HepG2 (cell line): ENCODE results near the gene PSMA4. TPM values are rescaled to one million over a fixed set of nuclear protein-coding genes. Genes with fewer than 3 reads are reported as not detected.

Source experiments
- AGO2 ChIP-seq: fragments of 200-400 bp; formaldehyde crosslinking; optimal IDR thresholded peaks from 2 replicates; pipeline ENCODE3; 2017; ENCODE audit warnings: mild to moderate bottlenecking, low read depth, low read length, moderate library complexity
- ASH2L ChIP-seq: fragments of 300-600, 200-600 bp; sonication (generic); IDR thresholded peaks from 2 replicates; pipeline ENCODE4 v1.7.0; 2017; ENCODE audit warnings: low read depth, mild to moderate bottlenecking, moderate library complexity, mixed read lengths, low read length; ENCODE audit not compliant: insufficient read length
- FOXJ3 ChIP-seq: sonication (generic); formaldehyde crosslinking; IDR thresholded peaks from 2 replicates; pipeline ENCODE4 v1.4.0; 2020; ENCODE audit warnings: missing genetic modification reagents, mild to moderate bottlenecking, borderline replicate concordance
- FOXP4 ChIP-seq: sonication (generic); formaldehyde crosslinking; IDR thresholded peaks from 2 replicates; pipeline ENCODE4 v1.4.0; 2020; ENCODE audit warnings: missing genetic modification reagents
- GATAD2A ChIP-seq: IDR thresholded peaks from 2 replicates; pipeline ENCODE4 v1.6.1; 2016
- GLI4 ChIP-seq: sonication (generic); formaldehyde crosslinking; IDR thresholded peaks from 2 replicates; pipeline ENCODE4 v1.5.1; 2020; ENCODE audit warnings: missing genetic modification reagents, mild to moderate bottlenecking, moderate library complexity, borderline replicate concordance
- HNF1A ChIP-seq, 2 experiments: sonication (generic) in 1 of 2; formaldehyde crosslinking in 1 of 2; IDR thresholded peaks; 2 replicates each; pipeline versions ENCODE4 v1.4.0 to v1.6.1; 2016 to 2020; ENCODE audit warnings: borderline replicate concordance in 1 of 2, low read depth in 1 of 2, mild to moderate bottlenecking in 1 of 2, missing genetic modification reagents in 1 of 2
- JUNB ChIP-seq: sonication (generic); formaldehyde crosslinking; IDR thresholded peaks from 2 replicates; pipeline ENCODE4 v1.8.0; 2022; ENCODE audit warnings: missing genetic modification reagents, mild to moderate bottlenecking, borderline replicate concordance
- KDM2A ChIP-seq: sonication (generic); formaldehyde crosslinking; IDR thresholded peaks from 2 replicates; pipeline ENCODE4 v1.4.0; 2020; ENCODE audit warnings: low read depth, missing genetic modification reagents, borderline replicate concordance
- KDM3A ChIP-seq: IDR thresholded peaks from 2 replicates; pipeline ENCODE4 v1.6.1; 2018; ENCODE audit warnings: low read depth, missing compliant biosample characterization
- PAX8 ChIP-seq: sonication (generic); formaldehyde crosslinking; IDR thresholded peaks from 2 replicates; pipeline ENCODE4 v1.8.0; 2022; ENCODE audit warnings: mild to moderate bottlenecking, missing genetic modification reagents, borderline replicate concordance
- PBX2 ChIP-seq: IDR thresholded peaks from 2 replicates; pipeline ENCODE4 v1.6.1; 2016; ENCODE audit warnings: control low read depth
- SIX4 ChIP-seq: sonication (generic); formaldehyde crosslinking; IDR thresholded peaks from 2 replicates; pipeline ENCODE4 v1.4.0; 2020; ENCODE audit warnings: missing genetic modification reagents
- TEAD2 ChIP-seq: sonication (generic); formaldehyde crosslinking; IDR thresholded peaks from 2 replicates; pipeline ENCODE4 v1.9.0; 2021; ENCODE audit warnings: missing genetic modification reagents
- TSC22D2 ChIP-seq: sonication (generic); formaldehyde crosslinking; IDR thresholded peaks from 2 replicates; pipeline ENCODE4 v1.5.1; 2020; ENCODE audit warnings: missing genetic modification reagents, mild to moderate bottlenecking, borderline replicate concordance
- ZNF260 ChIP-seq: sonication (generic); formaldehyde crosslinking; IDR thresholded peaks from 2 replicates; pipeline ENCODE4 v1.4.0; 2020; ENCODE audit warnings: missing genetic modification reagents, low read depth, mild to moderate bottlenecking, borderline replicate concordance
- ZNF275 ChIP-seq: sonication (generic); formaldehyde crosslinking; IDR thresholded peaks from 2 replicates; pipeline ENCODE4 v1.8.0; 2022; ENCODE audit warnings: missing genetic modification reagents, mild to moderate bottlenecking, inconsistent platforms, borderline replicate concordance
- ZNF3 ChIP-seq: IDR thresholded peaks from 2 replicates; pipeline ENCODE4 v1.7.0; 2017; ENCODE audit warnings: inconsistent platforms
- ZNF557 ChIP-seq: sonication (generic); formaldehyde crosslinking; IDR thresholded peaks from 2 replicates; pipeline ENCODE4 v1.4.0; 2020; ENCODE audit warnings: missing genetic modification reagents
- ZNF558 ChIP-seq: sonication (generic); formaldehyde crosslinking; IDR thresholded peaks from 2 replicates; pipeline ENCODE4 v1.9.0; 2022; ENCODE audit warnings: mild to moderate bottlenecking, missing genetic modification reagents, borderline replicate concordance
- polyA plus RNA-seq, 8 experiments: library from polyadenylated mRNA; depleted of rRNA in 3 of 8; stranded (reverse) in 7 of 8; unstranded in 1 of 8; fragments of >200 nt; fragmentation: Illumina TruSeq in 4 of 8; extraction: Trizol in 4 of 8; gene quantifications; 2 replicates each; pipeline versions ENCODE4 v1.2.1 to v1.2.3, GENCODE V29; 2011 to 2016; ENCODE audit warnings: low read depth in 4 of 8, missing spikeins in 1 of 8, mixed read lengths in 1 of 8; ENCODE audit not compliant: insufficient read depth in 1 of 8
- total RNA-seq, 5 experiments: library from RNA; depleted of rRNA; stranded (reverse); fragments of >200 nt; fragmentation: Illumina TruSeq; extraction: Trizol; gene quantifications; 2 replicates each; pipeline ENCODE4 v1.2.3, GENCODE V29; 2016; ENCODE audit warnings: low read depth in 1 of 5

The PSMA4 gene
- total and polyA plus RNA-seq, 2 of the 13 experiments (the other 11 are each of a cell fraction or from before 2014, with no cell fraction given) = 202 to 404 TPM

GRCh38 chr15:78506971-78507830 is 33.0 kb upstream of the PSMA4 start, which contains the start of gene HYKK (continued):
- TF ChIP-seq JUNB (CRISPR knock-in tag) (no peak), HNF1A (IDR thresholded peaks at IDR 0.05; ENCODE audit: low read depth) (no peak), HNF1A (CRISPR knock-in tag; IDR thresholded peaks at IDR 0.05; ENCODE audit: borderline replicate concordance) (no peak), FOXP4 (peak; percentile 12; the same call in 1 of the 2 replicates), TSC22D2 (CRISPR knock-in tag) (no peak), AGO2 (peak; percentile 28), PBX2 (CRISPR knock-in tag) (peak; percentile 88), ZNF558 (CRISPR knock-in tag) (no peak; the same call in 1 of the 2 replicates), TEAD2 (CRISPR knock-in tag) (no peak), ZNF557 (CRISPR knock-in tag) (no peak), KDM2A (CRISPR knock-in tag) (peak; percentile 88), PAX8 (CRISPR knock-in tag) (no peak), FOXJ3 (CRISPR knock-in tag) (no peak), ASH2L (peak; percentile 82), GLI4 (CRISPR knock-in tag) (no peak), ZNF260 (CRISPR knock-in tag) (no peak), KDM3A (no peak), ZNF275 (CRISPR knock-in tag) (no peak), ZNF3 (CRISPR knock-in tag) (no peak), GATAD2A (CRISPR knock-in tag) (no peak), SIX4 (CRISPR knock-in tag) (no peak)
